IPS-20b (cell line): Measurements from ENCODE around the gene MSI2.

Experiments used
- H3K27ac ChIP-seq: one replicate; pipeline ENCODE4 v1.5.1; 2013; ENCODE audit warnings: low read length
- H3K27me3 ChIP-seq: 2 replicates; pipeline ENCODE4 v1.6.1; 2013; ENCODE audit warnings: mild to moderate bottlenecking, low read length, inconsistent platforms; ENCODE audit not compliant: insufficient read depth
- H3K36me3 ChIP-seq: 2 replicates; pipeline ENCODE4 v1.6.1; 2013; ENCODE audit warnings: low read depth, mild to moderate bottlenecking, inconsistent platforms, low read length, moderate library complexity; ENCODE audit not compliant: insufficient read depth
- H3K4me1 ChIP-seq: 2 replicates; pipeline ENCODE4 v1.6.1; 2013; ENCODE audit warnings: mild to moderate bottlenecking, control low read depth, inconsistent platforms, low read length, moderate library complexity; ENCODE audit not compliant: insufficient read depth
- H3K4me3 ChIP-seq: 2 replicates; pipeline ENCODE4 v1.5.1; 2013; ENCODE audit warnings: mild to moderate bottlenecking, low read length, inconsistent platforms
- H3K9ac ChIP-seq: 2 replicates; pipeline ENCODE4 v1.6.1; 2013; ENCODE audit warnings: low read depth, mild to moderate bottlenecking, inconsistent platforms, low read length, moderate library complexity
- H3K9me3 ChIP-seq: 2 replicates; pipeline ENCODE4 v1.6.1; 2013; ENCODE audit warnings: mild to moderate bottlenecking, low read depth, low read length, inconsistent platforms; ENCODE audit not compliant: insufficient read depth

Gene MSI2

GRCh38 chr17:57465610-57466009, 209.3 kb downstream of the MSI2 start:
- Histone ChIP-seq H3K4me3 (peak overlapping the region; percentile 57; the same call in 1 of the 2 replicates), H3K27me3 (no peaks in the 10 kb centered on the region), H3K36me3 (no peaks in the 10 kb centered on the region), H3K9ac (peak overlapping the region; percentile 69), H3K9me3 (no peaks in the 10 kb centered on the region), H3K4me1 (peaks cover 32% of the 10 kb centered on the region), H3K27ac (peak overlapping the region; percentile 40)

- Histone ChIP-seq H3K4me1 (peaks cover 32% of the 10 kb centered on the region), H3K4me3 (peak overlapping the region; percentile 57), H3K36me3 (no peaks in the 10 kb centered on the region), H3K9me3 (no peaks in the 10 kb centered on the region), H3K27ac (peak overlapping the region; percentile 40), H3K27me3 (no peaks in the 10 kb centered on the region), H3K9ac (peak overlapping the region; percentile 69)
Measured at GRCh38 chr17:57466017-57466471, 209.7 kb downstream of the MSI2 start.

- Histone ChIP-seq H3K36me3 (no peaks in the 10 kb centered on the region), H3K9ac (peak overlapping the region; percentile 69; the same call in 1 of the 2 replicates), H3K4me1 (peaks cover 32% of the 10 kb centered on the region), H3K9me3 (no peaks in the 10 kb centered on the region), H3K27me3 (no peaks in the 10 kb centered on the region), H3K4me3 (peak overlapping the region; percentile 57), H3K27ac (no peak overlapping the region)
Measured at GRCh38 chr17:57466521-57466920, 210.2 kb downstream of the MSI2 start.

GRCh38 chr17:57467226-57467625, 210.9 kb downstream of the MSI2 start:
- H3K4me1 ChIP-seq = peaks cover 38% of the 10 kb centered on the region
- H3K9me3 ChIP-seq = no peaks in the 10 kb centered on the region
- H3K27ac ChIP-seq = no peak overlapping the region
- no peak overlapping the region for H3K4me3 ChIP-seq
- H3K9ac ChIP-seq = no peak overlapping the region; the same call in 1 of the 2 replicates
- H3K27me3 ChIP-seq = no peaks in the 10 kb centered on the region
- H3K36me3 ChIP-seq = no peaks in the 10 kb centered on the region

- H3K27me3 ChIP-seq = no peaks in the 10 kb centered on the region
Measured at GRCh38 chr17:57467801-57468200, 211.5 kb downstream of the MSI2 start.

DNA sequence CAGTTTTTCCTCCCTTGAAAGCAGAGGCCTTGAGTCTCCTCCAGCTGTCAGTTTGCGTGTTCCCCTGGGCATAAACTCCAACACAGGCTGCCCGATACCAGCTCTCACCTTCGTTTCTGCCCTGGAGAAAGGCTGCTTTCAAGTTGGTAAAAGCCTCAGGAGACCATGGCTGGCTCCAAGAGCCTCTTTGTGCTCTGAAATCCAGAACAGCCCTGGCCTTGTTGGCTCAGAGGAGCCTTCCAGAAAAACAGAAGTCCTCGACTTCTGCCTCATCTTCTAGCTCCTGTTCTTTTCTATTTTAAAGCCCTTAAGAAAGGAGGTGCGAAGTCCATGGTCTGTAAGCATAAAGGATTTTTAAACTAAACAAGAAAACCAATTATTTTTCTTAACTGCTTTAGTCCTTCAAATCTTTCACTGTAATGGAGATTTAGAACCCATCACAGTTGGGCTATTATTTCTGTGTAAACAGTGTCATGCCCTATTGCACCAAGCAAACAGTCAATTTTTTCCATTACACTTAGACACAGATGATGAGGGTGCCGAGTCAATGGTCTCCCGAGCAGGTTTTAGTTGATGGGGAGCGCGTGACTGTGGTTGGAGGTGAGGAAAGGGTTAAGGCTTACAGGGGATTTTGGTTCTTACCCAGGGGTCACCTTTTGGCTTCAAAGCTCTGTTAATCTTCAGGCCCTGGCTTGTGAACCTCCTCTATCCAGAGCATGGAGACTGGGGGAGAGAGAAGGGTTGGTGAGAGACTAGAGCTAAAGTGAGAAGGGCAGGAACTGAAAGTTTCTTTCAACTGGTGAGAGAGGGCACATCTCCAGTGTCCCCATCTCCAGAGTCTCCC, 212.8 kb downstream of the MSI2 start:
- Histone ChIP-seq H3K27me3 (no peaks in the 10 kb centered on the region), H3K9me3 (no peaks in the 10 kb centered on the region), H3K4me3 (no peak overlapping the region), H3K4me1 (peaks cover 51% of the 10 kb centered on the region), H3K36me3 (no peaks in the 10 kb centered on the region), H3K27ac (no peak overlapping the region), H3K9ac (no peak overlapping the region)

More at GRCh38 chr17:57467801-57468200, 211.5 kb downstream of the MSI2 start:
- no peak overlapping the region for H3K4me3 ChIP-seq
- no peak overlapping the region for H3K9ac ChIP-seq
- no peak overlapping the region for H3K27ac ChIP-seq
- H3K9me3 ChIP-seq = no peaks in the 10 kb centered on the region
- no peaks in the 10 kb centered on the region for H3K36me3 ChIP-seq
- H3K4me1 ChIP-seq = peaks cover 42% of the 10 kb centered on the region

GRCh38 chr17:57470906-57471305, 214.6 kb downstream of the MSI2 start:
- no peaks in the 10 kb centered on the region for H3K36me3 ChIP-seq

GRCh38 chr17:57471868-57472368, 215.6 kb downstream of the MSI2 start:
- H3K4me1 ChIP-seq = peaks cover 40% of the 10 kb centered on the region
- no peak overlapping the region for H3K27ac ChIP-seq
- H3K4me3 ChIP-seq = peak overlapping the region; percentile 24; the same call in 1 of the 2 replicates
- no peaks in the 10 kb centered on the region for H3K27me3 ChIP-seq
- H3K9ac ChIP-seq = peak overlapping the region; percentile 13; the same call in 1 of the 2 replicates
- H3K36me3 ChIP-seq = no peaks in the 10 kb centered on the region
- H3K9me3 ChIP-seq = no peaks in the 10 kb centered on the region

More at GRCh38 chr17:57470906-57471305, 214.6 kb downstream of the MSI2 start:
- Histone ChIP-seq H3K27ac (no peak overlapping the region), H3K9ac (no peak overlapping the region), H3K4me1 (peaks cover 40% of the 10 kb centered on the region), H3K27me3 (no peaks in the 10 kb centered on the region), H3K9me3 (no peaks in the 10 kb centered on the region), H3K4me3 (no peak overlapping the region)

DNA sequence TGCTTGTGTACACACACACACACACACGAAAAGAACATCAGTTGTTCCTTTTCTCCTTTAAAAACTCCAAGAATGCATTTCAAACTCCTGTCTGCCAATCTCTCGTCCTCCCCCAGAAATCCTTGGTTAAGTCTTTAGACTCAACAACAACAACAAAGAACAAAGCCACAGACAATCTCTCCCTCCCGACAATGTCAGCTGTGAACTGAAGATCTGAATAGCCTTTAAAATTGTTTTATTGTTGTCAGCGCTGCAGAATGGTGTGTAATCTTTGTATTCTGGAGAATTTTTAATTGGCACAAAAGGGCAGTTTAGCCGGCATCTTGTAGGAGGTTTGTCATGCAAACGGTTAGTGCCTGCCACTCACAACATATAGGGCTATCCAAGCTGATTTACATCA, 219.5 kb downstream of the MSI2 start:
- H3K4me3 ChIP-seq = no peak overlapping the region
- H3K9me3 ChIP-seq = no peaks in the 10 kb centered on the region
- H3K27ac ChIP-seq = no peak overlapping the region
- H3K36me3 ChIP-seq = no peaks in the 10 kb centered on the region; the same call in 1 of the 2 replicates
- no peaks in the 10 kb centered on the region for H3K27me3 ChIP-seq
- H3K4me1 ChIP-seq = peaks cover 39% of the 10 kb centered on the region
- no peak overlapping the region for H3K9ac ChIP-seq

DNA sequence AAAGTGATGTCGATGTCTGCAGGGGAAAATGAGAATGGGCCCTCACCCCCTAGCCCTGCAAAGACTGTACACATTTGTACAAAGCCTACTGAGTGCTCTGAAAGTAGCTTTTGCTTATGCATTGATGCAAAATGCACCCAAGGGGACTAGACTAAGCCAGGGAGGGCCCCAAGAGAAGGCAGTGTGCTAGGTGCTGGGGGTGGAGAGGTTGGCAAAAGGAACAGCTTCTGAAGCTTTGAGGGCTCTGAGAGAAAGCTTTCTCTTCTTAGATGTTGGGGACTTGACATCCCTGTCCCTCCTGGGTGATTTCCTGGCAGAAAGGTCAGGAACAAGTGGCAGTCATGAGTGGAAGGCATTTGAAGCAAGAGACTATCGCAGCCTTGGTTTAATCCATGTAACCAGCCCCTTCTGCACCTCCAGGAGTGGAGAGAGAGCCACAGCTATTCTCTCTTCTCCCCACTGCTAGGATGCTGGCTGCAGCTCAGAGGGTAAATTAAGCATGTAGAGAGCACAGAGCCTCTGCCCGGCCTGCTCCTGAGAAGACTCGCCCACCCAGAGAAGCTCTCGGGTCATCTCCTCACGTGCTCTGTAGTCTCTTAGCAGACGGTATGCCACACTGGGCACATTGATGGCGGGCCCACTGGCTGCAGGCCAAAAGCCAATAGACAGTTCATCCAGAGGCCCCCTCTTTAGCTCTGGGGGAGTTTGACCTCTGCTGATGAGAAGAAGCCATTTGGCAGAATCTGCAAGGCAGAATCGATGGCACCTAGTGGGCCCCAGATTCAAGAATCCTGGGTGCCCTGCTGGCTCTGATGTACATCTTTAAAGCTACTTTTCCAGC, 221.4 kb downstream of the MSI2 start:
- Histone ChIP-seq H3K4me1 (peaks cover 29% of the 10 kb centered on the region), H3K36me3 (no peaks in the 10 kb centered on the region; the same call in 1 of the 2 replicates), H3K27ac (no peak overlapping the region)

GRCh38 chr17:57478478-57479250, 222.3 kb downstream of the MSI2 start:
- H3K9ac ChIP-seq = no peak overlapping the region
- no peaks in the 10 kb centered on the region for H3K9me3 ChIP-seq
- H3K4me1 ChIP-seq = peaks cover 24% of the 10 kb centered on the region
- no peaks in the 10 kb centered on the region for H3K27me3 ChIP-seq
- no peaks in the 10 kb centered on the region; the same call in 1 of the 2 replicates for H3K36me3 ChIP-seq
- no peak overlapping the region for H3K4me3 ChIP-seq
- no peak overlapping the region for H3K27ac ChIP-seq

More for the DNA sequence above, 221.4 kb downstream of the MSI2 start:
- Histone ChIP-seq H3K9me3 (no peaks in the 10 kb centered on the region), H3K4me3 (no peak overlapping the region), H3K27me3 (no peaks in the 10 kb centered on the region), H3K9ac (no peak overlapping the region)
